Measurements from ENCODE around the gene SNX6.

Gene SNX6

DNA sequence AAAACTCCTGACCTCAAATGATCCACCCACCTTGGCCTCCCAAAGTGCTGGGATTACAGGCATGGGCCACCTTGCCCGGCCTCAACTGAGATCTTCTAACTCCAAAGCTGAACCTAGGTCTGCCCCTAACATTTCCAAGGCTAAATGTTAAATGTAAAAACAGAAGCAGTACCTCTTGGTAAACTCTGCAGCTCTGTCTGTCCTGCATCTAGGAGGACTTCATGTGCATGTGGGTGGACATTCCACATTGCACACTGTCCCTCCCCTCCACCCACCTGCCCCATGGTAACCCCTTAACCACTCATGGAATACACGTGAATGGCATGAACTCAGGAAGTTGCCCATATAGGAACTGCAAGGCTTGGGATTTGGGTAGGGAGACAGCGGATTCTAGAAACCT, 33.1 kb downstream of the SNX6 start:
- DNase-seq (ENCODE audit: low read depth): no peak
- TF ChIP-seq CTCF (conservative IDR thresholded peaks at IDR 0.05; ENCODE audit: control insufficient read depth, insufficient read depth, low read depth, low read length): no peak
- no peak overlapping the region for H3K4me3 ChIP-seq (ENCODE audit: control insufficient read depth, low read depth, low read length)

- no peak for TF ChIP-seq CTCF (conservative IDR thresholded peaks at IDR 0.05; ENCODE audit: control insufficient read depth, insufficient read depth, low read depth, low read length)
These were observed 36.1 kb downstream of the SNX6 start for GRCh38 chr14:34593740-34594375.

DNA sequence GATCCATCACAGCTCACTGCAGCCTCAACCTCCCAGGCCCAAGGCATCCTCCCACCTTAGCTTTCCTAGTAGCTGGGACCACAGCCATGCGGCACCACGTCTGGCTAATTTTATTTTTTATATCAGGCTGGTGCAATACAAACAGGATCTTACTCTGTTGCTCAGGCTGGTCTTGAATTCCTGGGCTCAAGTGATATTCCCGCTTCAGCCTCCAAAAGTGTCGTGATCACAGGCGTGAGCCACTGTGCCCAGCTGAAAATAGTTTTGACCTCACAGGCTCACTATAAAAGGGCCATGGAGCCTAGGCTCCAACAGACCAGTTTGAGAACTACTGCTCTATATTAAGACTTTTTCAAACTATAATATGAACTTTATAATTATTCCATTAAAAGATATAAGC, 37.3 kb downstream of the SNX6 start:
- no peak overlapping the region for H3K4me3 ChIP-seq (ENCODE audit: control insufficient read depth, low read depth, low read length)
- no peak for TF ChIP-seq CTCF (conservative IDR thresholded peaks at IDR 0.05; ENCODE audit: control insufficient read depth, insufficient read depth, low read depth, low read length)
- DNase-seq (ENCODE audit: low read depth): no peak

More at GRCh38 chr14:34593740-34594375, 36.1 kb downstream of the SNX6 start:
- H3K4me3 ChIP-seq (ENCODE audit: control insufficient read depth, low read depth, low read length): no peak overlapping the region
- DNase-seq (ENCODE audit: low read depth): peak; percentile 65

GRCh38 chr14:34583525-34583924, 46.4 kb downstream of the SNX6 start:
- DNase-seq (ENCODE audit: low read depth): no peak
- no peak overlapping the region for H3K4me3 ChIP-seq (ENCODE audit: control insufficient read depth, low read depth, low read length)
- TF ChIP-seq CTCF (conservative IDR thresholded peaks at IDR 0.05; ENCODE audit: control insufficient read depth, insufficient read depth, low read depth, low read length): no peak

DNA sequence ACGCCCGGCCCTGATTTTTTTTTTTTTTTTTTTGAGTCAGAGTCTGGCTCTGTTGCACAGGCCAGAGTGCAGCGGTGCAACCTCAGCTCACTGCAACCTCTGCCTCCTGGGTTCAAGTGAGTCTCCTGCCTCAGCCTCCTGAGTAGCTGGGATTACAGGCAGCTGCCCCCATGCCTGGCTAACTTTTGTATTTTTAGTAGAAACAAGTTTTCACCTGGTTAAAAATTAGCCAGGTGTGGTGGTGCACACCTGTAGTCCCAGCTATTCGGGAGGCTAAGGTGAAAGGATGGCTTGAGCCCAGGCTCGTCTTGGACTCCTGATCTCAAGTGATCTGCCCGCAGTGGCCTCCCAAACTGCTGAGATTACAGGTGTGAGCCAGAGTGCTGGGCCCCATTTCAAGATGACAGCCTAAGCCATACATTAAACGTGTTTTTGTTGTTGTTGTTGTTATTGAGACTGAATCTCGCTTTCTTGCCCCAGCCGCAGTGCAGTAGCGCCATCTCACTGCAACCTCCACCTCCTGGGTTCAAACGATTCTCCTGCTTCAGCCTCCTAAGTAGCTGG, 47.7 kb downstream of the SNX6 start:
- no peak for DNase-seq (ENCODE audit: low read depth)
- TF ChIP-seq CTCF (conservative IDR thresholded peaks at IDR 0.05; ENCODE audit: control insufficient read depth, insufficient read depth, low read depth, low read length): no peak

DNA sequence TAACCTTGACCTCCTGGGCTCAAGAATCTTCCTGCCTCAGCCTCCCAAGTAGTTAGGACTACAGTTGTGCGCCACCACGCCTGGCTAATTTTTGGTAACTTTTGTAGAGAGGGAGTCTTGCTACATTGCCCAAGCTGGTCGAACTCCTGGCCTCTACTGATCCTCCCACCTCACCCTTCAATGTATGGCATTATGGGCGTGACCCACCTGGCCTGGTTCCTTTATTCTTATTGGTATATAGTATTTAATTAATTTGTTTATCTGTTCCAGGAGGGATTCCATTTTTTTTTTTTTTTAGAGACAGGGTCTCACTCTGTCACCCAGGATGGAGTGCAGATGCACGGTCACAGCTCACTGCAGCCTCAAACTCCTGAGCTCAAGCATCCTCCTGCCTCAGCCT, 49.6 kb downstream of the SNX6 start:
- DNase-seq (ENCODE audit: low read depth): no peak

More for the DNA sequence above, 47.7 kb downstream of the SNX6 start:
- H3K4me3 ChIP-seq (ENCODE audit: control insufficient read depth, low read depth, low read length): no peak overlapping the region

More for the DNA sequence above, 49.6 kb downstream of the SNX6 start:
- no peak for TF ChIP-seq CTCF (conservative IDR thresholded peaks at IDR 0.05; ENCODE audit: control insufficient read depth, insufficient read depth, low read depth, low read length)
- H3K4me3 ChIP-seq (ENCODE audit: control insufficient read depth, low read depth, low read length): no peak overlapping the region

Data from fibroblast of mammary gland (primary cell).